ENCODE data around the gene MBD6.
A peak's percentile ranks its signal among the peaks of the same experiment; 100 is the strongest.
"Not testable (repeated sequence)": the region's sequence is repeated elsewhere in the genome, so short reads cannot be mapped to it uniquely, and the experiment has no call there.

The MBD6 gene

DNA sequence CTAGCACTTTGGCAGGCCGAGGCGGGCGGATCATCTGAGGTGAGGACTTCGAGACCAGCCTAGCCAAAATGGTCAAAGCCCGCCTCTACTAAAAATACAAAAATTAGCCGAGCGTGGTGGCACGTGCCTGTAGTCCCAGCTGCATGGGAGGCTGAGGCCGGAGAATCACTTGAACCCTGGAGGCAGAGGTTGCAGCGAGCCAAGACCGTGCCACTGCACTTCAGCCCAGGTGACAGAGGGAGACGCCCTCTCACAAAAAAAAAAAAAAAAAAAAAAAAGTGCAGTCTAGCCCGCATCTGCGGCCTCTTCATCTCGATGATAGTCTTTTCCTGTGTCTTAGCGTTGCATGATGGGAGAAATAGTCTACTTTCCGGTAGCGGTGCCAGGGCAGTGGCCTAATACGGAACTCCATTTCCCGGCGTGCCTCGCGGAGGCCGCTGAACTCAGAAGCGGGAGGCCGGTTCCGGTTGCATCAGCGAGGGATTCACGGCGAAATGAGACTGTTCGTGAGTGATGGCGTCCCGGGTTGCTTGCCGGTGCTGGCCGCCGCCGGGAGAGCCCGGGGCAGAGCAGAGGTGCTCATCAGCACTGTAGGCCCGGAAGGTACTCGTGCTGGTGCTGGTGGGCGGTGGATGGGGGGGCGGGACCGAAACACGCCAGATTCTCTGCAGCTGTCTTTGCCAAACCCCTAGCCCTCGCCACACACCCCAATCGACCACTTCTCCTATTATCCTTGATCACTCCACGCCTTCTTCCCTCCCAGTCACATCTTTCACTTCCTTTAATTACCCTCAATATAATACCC lies 34.8 kb upstream of the MBD6 start, which contains the start of gene MARS1:
Gene MARS1, plus strand, starts transcription at position 472 of the 805 bp plus-strand sequence. Its CDS starts 23 bp downstream, at position 495.
- DNase-seq (ENCODE audit: extremely low read depth in 1 of 2, low read depth in 1 of 2): peak; percentile 80 to 81

DNA sequence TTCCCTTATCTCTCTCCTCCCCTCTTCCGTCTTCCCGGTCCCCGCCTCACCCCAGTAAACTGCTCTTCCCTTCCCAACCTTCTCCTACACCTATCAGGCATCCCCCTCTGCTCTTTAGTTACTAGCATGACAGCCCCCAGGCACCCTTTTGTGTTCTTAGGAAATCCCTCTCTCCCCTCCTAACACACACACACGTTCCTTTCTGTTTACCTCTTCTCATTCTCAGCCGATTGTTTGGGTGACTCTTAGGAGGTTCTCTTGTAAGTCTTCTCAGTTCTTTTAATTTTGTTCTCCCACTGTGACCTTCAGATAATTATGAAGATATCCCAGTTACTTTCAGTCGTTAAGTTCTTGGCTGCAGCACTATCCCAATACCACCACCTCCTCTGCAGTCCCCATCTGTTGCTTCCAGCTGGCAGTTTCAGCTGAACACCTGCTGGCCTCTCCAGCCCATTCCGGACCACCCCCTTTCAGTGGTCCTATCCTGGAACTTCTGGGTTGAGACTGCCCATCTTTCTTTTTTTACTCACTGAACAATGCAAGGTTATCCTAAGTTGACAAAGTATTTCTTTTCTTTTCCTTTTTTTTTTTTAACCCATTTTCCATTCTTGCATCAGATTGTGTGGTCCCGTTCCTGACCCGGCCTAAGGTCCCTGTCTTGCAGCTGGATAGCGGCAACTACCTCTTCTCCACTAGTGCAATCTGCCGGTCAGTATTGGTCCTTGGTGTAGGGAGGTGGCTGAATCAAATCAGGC lies 34.0 kb upstream of the MBD6 start:
- DNase-seq (ENCODE audit: extremely low read depth in 1 of 2, low read depth in 1 of 2): no peak

DNA sequence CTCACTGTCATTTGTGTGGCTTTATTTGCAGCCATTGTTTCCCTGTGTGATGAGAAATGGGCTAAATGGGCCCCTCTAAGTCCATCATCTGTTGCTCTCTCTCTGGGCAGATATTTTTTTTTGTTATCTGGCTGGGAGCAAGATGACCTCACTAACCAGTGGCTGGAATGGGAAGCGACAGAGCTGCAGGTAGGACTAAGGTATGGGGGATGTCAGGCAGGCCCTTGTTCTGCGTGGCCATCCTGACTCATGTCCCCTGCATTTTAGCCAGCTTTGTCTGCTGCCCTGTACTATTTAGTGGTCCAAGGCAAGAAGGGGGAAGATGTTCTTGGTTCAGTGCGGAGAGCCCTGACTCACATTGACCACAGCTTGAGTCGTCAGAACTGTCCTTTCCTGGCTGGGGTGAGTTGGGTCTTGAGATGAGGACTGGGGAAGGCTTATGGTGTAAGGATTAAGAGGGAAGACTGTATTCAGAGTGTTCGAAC lies 33.4 kb upstream of the MBD6 start:
- no peak for DNase-seq (ENCODE audit: extremely low read depth in 1 of 2, low read depth in 1 of 2)

DNA sequence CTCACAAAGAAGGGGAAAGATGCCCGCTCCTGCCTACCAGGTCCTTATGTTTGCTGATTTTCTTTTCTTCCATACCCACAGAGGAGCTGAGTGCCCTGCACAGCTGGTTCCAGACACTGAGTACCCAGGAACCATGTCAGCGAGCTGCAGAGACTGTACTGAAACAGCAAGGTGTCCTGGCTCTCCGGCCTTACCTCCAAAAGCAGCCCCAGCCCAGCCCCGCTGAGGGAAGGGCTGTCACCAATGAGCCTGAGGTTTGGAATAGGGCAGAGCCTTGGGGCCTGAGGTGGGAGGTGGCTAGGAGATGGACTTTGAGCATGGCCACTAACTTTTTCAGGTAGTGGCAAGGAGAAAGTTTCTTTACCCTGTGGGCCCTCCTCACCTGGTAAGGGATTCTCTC lies 32.5 kb upstream of the MBD6 start:
- DNase-seq (ENCODE audit: extremely low read depth in 1 of 2, low read depth in 1 of 2): no peak

DNA sequence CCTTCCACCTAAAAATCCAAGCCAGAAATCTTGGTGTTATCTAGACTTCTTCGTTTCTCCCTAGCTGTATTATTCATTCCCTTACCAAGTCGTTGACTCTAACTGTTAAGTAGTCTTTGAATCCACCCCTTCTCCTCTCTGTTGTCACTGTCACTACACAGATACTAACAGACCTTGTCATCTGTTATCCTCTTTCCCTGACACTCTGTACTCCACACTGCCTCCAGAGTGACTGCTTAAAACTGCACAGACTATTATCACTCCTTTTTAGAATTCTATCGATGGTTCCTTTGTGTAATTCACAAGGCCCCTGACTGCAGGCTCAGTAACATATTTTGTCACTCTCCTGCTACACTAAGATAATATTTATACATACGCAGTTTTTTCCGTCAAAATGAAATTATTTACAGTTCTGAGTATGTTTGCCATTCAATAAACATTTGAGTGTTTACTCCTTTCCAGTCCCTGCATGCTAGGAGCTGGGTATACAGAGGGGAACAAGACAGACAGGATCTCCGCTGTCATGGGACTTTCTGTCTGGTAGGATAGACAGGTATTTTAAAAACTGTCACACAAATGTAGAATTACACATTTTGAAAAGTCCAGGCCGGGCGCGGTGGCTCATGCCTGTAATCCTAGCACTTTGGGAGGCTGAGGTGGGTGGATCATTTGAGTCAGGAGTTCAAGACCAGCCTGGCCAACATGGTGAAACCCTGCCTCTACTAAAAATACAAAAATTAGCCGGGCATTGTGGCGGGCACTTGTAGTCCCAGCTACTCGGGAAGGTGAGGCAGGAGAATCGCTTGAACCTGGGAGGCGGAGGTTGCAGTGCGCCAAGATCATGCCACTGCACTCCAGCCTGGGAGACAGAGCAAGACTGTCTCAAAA lies 31.0 kb upstream of the MBD6 start:
- DNase-seq (ENCODE audit: extremely low read depth in 1 of 2, low read depth in 1 of 2): no peak

DNA sequence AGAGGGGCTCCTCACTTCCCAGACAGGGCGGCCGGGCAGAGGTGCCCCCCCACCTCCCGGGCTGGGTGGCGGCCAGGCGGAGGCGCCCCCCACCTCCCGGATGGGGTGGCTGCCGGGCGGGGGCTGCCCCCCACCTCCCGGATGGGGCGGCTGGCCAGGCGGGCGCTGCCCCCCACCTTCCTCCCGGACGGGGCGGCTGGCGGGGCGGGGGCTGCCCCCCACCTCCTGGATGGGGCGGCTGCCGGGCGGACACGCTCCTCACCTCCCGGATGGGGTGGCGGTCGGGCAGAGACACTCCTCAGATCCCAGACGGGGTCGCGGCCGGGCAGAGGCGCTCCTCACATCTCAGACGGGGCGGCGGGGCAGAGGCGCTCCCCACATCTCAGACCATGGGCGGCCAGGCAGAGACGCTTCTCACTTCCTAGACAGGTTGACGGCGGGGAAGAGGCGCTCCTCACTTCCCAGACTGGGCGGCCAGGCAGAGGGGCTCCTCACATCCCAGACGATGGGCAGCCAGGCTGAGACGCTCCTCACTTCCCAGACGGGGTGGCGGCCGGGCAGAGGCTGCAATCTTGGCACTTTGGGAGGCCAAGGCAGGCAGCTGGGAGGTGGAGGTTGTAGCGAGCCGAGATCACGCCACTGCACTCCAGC lies 27.4 kb upstream of the MBD6 start:
- not testable (repeated sequence) for DNase-seq (ENCODE audit: extremely low read depth in 1 of 2, low read depth in 1 of 2)

DNA sequence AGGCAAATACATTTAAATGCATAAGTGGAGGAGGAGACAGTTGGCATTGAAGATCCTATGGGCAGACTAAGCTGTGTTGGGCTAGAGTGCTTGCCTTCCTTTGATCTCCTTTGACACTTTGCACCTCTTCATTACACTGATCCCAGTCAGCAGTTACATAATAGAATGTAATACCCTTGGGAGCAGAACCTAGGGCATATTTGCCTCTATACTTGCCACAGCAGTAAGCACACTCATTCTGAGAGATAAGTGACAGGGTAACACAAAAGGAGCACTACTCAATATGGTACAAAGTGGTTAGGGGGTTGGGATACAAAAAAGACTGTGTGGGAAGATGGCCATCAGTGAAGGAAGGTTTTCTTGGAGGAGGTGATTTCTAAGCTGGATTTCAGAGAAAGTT lies 25.8 kb upstream of the MBD6 start:
- DNase-seq (ENCODE audit: extremely low read depth in 1 of 2, low read depth in 1 of 2): no peak

DNA sequence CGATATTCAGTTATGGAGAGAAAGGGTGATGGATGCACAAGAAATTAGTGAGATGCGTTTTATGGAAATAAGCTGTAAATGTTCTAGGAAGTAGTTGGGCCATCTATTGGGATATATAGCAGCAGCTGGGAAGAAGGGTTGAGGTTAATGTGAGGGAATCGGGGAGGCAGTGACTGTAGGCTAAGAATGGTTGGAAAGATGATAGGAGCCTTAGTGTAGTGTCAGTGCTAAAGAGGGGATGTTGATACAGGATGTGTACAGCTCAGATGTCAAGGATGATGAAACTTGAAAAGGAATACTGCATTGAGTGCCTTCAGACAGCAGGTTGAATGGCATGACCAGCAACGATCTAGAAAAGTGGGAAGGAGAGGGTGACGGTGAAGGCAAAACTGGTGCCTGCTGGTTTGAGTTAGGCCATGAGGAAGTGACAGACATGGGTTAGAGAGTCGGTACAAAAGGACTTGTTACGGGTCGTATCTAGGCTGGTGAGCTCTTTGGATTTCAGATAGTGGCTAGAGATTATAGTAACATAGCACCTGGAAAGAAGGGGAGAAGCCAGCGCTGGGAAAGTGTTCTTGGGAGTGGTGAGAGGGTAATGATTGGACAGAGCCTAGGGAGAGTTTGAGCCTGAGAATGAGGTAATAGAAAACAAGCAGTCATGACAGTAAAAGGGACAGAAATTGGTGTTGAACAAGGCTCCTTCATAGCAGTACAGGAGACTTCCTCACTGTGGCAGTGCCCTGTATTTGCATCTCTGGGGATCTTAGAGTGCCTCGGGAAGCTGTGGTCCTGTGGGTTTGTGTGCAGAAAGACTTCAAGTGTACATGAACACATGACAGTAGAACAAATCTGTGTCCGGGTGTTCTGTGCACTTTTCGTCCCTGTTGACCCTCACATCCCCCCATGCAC lies 25.1 kb upstream of the MBD6 start:
- no peak for DNase-seq (ENCODE audit: extremely low read depth in 1 of 2, low read depth in 1 of 2)

DNA sequence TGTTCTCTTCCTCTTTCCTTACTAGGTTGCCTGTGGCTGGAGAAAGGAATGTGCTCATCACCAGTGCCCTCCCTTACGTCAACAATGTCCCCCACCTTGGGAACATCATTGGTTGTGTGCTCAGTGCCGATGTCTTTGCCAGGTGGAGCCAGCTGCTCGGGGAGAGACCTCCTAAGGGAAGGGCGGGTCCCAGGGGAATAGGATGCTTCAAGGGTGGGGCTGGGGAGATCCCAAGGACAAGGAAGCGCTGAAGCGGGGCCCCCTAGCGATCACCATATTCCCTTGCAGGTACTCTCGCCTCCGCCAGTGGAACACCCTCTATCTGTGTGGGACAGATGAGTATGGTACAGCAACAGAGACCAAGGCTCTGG lies 24.5 kb upstream of the MBD6 start:
- no peak for DNase-seq (ENCODE audit: extremely low read depth in 1 of 2, low read depth in 1 of 2)

DNA sequence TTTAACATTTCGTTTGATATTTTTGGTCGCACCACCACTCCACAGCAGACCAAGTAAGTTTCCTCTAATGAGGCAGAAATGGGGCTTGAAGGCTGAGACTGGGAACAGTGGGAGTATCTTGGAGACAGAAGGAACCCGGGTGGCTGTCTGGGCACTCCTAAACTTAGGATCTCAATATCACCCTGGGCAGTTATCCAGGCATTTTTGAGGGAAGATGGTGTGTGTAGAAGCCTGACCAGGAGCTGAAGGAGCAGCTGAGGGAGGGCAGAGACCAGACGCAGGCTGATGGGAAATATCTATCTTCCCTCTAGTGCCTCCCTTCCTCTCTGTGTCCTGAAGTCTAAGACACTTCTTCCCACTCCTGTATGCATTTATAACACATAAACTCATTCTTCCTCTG lies 24.1 kb upstream of the MBD6 start:
- DNase-seq (ENCODE audit: extremely low read depth in 1 of 2, low read depth in 1 of 2): no peak

DNA sequence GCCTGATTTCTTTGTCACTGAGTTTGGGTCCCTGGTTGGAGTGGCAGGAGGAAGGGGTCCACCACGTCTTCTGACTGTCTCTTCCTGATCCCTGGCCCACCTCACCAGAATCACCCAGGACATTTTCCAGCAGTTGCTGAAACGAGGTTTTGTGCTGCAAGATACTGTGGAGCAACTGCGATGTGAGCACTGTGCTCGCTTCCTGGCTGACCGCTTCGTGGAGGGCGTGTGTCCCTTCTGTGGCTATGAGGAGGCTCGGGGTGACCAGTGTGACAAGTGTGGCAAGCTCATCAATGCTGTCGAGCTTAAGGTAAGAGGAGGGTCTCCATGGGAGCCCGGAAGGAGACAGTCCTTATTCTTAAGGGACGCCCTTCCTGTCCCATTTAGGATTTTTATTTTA lies 22.4 kb upstream of the MBD6 start:
- DNase-seq (ENCODE audit: extremely low read depth in 1 of 2, low read depth in 1 of 2): no peak

DNA sequence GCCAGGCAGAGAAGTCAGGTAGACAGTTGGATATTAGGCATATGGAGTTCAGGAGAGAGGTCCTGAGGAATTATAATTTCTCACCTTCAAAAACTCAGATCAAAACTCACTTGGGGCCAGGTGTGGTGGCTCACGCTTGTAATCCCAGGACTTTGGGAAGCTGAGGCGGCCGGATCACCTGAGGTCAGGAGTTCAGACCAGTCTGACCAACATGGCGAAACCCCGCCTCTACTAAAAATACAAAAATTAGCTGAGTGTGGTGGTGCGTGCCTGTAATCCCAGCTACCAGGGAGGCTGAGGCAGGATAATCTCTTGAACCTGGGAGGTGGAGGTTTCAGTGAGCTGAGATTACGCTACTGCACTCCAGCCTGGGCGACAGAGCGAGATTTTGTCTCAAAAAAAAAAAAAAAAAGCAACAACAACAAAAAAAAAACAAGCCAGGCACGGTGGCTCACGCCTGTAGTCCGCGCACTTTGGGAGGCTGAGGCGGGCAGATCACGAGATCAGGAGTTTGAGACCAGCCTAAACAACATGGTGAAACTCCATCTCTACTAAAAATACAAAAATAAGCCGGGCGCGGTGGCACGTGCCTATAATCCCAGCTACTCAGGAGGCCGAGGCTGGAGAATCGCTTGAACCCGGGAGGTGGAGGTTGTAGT lies 20.2 kb upstream of the MBD6 start:
- not testable (repeated sequence) for DNase-seq (ENCODE audit: extremely low read depth in 1 of 2, low read depth in 1 of 2)

DNA sequence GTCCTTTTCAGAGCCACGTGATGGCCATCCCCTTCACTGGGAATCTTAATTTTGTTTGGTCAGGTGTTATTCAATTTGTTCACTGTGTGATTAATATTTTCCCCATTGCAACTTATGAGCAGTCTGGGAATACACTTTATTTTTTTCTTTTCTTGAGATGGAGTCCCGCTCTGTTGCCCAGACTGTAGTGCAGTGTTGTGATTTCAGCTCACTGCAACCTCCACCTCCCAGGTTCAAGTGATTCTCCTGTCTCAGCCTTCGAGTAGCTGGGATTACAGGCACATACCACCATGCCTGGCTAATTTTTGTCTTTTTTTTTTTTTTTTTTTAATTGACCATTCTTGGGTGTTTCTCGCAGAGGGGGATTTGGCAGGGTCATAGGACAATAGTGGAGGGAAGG lies 16.1 kb upstream of the MBD6 start:
- DNase-seq (ENCODE audit: extremely low read depth in 1 of 2, low read depth in 1 of 2): not testable (repeated sequence)

DNA sequence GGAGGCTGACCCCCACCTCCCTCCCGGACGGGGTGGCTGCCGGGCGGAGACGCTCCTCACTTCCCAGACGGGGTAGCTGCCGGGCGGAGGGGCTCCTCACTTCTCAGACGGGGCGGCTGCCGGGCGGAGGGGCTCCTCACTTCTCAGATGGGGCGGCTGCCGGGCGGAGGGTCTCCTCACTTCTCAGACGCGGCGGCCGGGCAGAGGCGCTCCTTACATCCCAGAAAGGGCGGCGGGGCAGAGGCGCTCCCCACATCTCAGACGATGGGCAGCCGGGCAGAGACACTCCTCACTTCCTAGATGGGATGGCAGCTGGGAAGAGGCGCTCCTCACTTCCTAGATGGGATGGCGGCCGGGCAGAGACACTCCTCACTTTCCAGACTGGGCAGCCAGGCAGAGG lies 14.8 kb upstream of the MBD6 start:
- DNase-seq (ENCODE audit: extremely low read depth in 1 of 2, low read depth in 1 of 2): not testable (repeated sequence)

DNA sequence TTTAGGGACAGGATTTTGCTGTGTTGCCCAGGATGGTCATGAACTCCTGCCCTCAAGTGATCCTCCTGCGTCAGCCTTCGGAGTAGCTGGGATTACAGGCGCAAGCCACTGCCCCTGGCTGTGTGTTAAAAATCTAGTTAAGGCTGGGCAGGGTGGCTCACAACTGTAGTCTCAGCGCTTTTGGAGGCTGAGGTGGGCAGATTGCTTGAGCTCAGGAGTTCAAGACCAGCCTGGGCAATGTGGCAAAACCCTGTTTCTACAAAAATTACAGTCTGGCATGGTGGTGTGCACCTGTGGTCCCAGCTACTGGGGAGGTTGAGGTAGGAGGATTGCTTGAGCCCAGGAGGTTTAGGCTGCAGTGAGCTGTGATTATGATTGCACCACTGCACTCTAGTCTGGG lies 11.5 kb upstream of the MBD6 start:
- DNase-seq (ENCODE audit: extremely low read depth in 1 of 2, low read depth in 1 of 2): no peak

DNA sequence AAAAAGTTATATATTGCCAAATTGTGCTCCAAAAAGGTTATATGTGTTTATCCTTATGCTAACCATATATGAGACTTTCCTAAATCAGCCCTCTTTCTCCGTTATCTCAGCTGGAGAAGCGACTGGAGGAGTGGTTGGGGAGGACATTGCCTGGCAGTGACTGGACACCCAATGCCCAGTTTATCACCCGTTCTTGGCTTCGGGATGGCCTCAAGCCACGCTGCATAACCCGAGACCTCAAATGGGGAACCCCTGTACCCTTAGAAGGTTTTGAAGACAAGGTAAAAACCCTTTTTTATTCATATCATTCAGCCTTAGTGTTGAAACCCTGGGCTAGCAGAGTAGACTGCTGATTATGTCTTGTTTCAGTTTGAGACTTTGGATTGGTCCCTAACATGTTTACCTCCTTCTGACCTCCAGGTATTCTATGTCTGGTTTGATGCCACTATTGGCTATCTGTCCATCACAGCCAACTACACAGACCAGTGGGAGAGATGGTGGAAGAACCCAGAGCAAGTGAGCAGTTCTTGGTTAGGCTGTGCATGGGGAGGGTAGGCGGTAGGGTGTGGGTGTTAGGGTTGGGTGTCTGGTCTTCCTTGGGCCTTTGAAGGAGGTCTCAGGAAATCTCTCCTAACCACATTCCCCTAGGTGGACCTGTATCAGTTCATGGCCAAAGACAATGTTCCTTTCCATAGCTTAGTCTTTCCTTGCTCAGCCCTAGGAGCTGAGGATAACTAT lies 10.9 kb upstream of the MBD6 start:
- DNase-seq (ENCODE audit: extremely low read depth in 1 of 2, low read depth in 1 of 2): no peak

DNA sequence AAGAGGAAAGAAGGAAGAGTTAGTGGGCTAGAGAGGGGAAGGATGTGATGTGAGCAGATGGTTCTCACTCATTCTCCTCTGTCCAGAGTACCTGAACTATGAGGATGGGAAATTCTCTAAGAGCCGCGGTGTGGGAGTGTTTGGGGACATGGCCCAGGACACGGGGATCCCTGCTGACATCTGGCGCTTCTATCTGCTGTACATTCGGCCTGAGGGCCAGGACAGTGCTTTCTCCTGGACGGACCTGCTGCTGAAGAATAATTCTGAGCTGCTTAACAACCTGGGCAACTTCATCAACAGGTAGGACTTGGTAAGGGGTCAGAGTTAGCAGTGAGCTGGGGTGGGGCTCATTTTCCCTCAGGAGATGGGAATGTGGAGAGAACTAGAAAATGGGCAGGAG lies 10.0 kb upstream of the MBD6 start:
- DNase-seq (ENCODE audit: extremely low read depth in 1 of 2, low read depth in 1 of 2): no peak

DNA sequence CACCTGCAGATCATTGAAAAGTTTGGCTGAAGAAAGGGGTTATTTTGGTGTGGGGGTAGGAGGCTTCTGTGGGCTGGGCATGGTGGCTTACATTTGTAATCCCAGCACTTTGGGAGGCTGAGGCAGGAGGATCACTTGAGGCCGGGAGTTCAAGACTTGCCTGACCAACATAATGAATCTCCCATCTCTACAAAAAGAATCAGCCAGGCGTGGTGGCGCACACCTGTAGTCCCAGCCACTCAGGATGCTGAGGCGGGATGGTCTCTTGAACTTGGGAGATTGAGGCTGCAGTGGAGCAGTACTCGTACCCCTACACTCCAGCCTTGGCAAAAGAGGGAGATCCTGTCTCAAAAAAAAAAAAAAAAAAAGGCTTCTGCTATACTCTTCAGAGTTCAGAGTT lies 9.4 kb upstream of the MBD6 start:
- DNase-seq (ENCODE audit: extremely low read depth in 1 of 2, low read depth in 1 of 2): no peak

Data from activated CD8-positive, alpha-beta memory T cell treated with anti-CD3 and anti-CD28 coated beads for 1 hour (primary cell).